Body of pancreas (tissue), 4 donors: ENCODE data around the gene BUB3. TPM values are rescaled to one million over a fixed set of nuclear protein-coding genes. Genes with fewer than 3 reads are reported as not detected.
A peak's percentile ranks its signal among the peaks of the same experiment; 100 is the strongest.

Source experiments
- ATAC-seq: fragments of 150-250 bp; one replicate; pipeline ENCODE4 v1.9.1; 2016
- DNase-seq, 4 donors: peaks; one replicate each; pipeline ENCODE4 v3.0.0-alpha.2; 2019
- H3K27ac ChIP-seq, 4 donors: fragments of 200-600 bp; sonication (generic); 1 replicate in 3 of 4; 2 replicates in 1 of 4; pipeline versions ENCODE4 v1.5.1 to v1.6.1; 2016 to 2019; ENCODE audit warnings: mild to moderate bottlenecking in 1 of 4, mixed read lengths in 1 of 4, moderate library complexity in 1 of 4
- H3K27me3 ChIP-seq, 2 donors: fragments of 200-600 bp; sonication (generic); one replicate each; pipeline ENCODE4 v1.6.0; 2016; ENCODE audit warnings: mild to moderate bottlenecking in 1 of 2
- H3K36me3 ChIP-seq, 2 donors: fragments of 200-600 bp; sonication (generic); replicated peaks in 1 of 2; 2 replicates each; pipeline ENCODE4 v1.5.1; 2016; ENCODE audit warnings: low read depth in 2 of 2; ENCODE audit not compliant: insufficient read depth in 1 of 2
- H3K4me1 ChIP-seq: fragments of 200-600 bp; sonication (generic); one replicate; pipeline ENCODE4 v1.6.0; 2016
- H3K4me3 ChIP-seq, 2 donors: fragments of 200-600 bp; sonication (generic); 1 replicate in 1 of 2; 2 replicates in 1 of 2; pipeline ENCODE4 v1.5.1; 2016 to 2019
- H3K9me3 ChIP-seq, 3 donors: fragments of 200-600 bp; sonication (generic); 1 replicate in 2 of 3; 2 replicates in 1 of 3; pipeline ENCODE4 v1.5.1; 2016
- POLR2A ChIP-seq, 3 donors: fragments of 450-650 bp; IDR thresholded peaks; one replicate each; pipeline ENCODE4 v1.6.1; 2016; ENCODE audit warnings: antibody characterized with exemption in 3 of 3, mild to moderate bottlenecking in 2 of 3
- WGBS, 2 donors: methylation state at CpG; one replicate each; pipeline ENCODE4 v1.1.5; 2017; 5-methylcytosine and 5-hydroxymethylcytosine counted together
- intact Hi-C: fragments of 100-400 bp; cut with DNase I; formaldehyde crosslinking; loops from one replicate; pipeline ENCODE4 v1.15.1; 2023
- total RNA-seq, 2 donors: library from RNA; depleted of rRNA; stranded (reverse); fragments of >200 nt; gene quantifications; one replicate each; pipeline ENCODE4 v1.1.0, GENCODE V29; 2016
- TF ChIP-seq, protein P1 (sequence below), 7 experiments: fragments of 450-650 bp in 4 of 7; fragments of 200-600 bp in 3 of 7; sonication (generic) in 3 of 7; IDR thresholded peaks; one replicate each; pipeline ENCODE4 v1.5.1; 2016 to 2019; ENCODE audit warnings: antibody characterized with exemption in 7 of 7

Gene BUB3
- total RNA-seq, 2 donors from 2014 or later, result 39.4 to 51.1 TPM

DNA sequence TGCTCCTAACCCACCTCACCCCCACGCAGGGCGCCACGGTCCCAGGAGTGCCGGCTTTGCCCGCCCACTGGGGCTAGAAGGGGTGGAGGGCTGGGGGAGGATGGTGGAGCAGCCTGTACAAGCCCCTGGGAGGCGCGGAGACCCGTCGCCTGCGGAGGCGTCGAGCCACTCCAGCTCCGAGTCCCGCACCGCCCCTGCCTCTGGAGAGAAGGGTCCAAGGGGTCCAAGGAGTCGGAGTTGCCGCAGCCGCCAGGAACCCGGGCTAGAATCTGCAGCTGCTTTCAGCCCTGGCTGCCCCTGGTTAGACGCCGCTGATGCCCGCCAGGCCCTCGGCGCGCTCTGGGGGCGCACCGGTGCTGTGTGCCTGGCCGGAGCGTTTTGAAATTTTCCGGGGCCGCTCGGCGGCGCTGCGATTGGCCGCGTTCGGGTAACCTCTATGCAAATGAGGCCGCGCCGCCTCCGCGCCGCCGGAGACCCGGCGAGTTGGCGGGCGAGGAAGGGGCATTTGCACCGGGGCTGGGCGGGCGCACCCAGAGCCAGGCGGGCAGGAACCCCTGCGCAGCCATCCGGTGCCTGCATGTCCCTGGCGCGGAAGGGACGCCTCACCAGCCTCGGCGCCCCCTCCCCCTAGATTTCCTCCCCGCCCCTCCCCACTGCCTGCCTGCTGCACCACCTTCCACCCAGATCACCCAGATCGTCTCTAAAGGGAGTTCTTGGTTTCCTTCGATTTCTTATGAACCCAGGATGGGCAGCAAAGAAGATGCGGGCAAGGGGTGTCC is 6.4 kb upstream of the BUB3 start, which contains the start of gene HMX2:
TSS of gene HMX2 (plus strand) at position 502 of the 779 bp plus-strand sequence. CDS start at position 745, 243 bp downstream.
- intact Hi-C loops, result no loop called here
- H3K36me3 ChIP-seq, result no peaks in the 10 kb centered on the region
- H3K9me3 ChIP-seq, result peaks cover 0 to 2% (median 0%) of the 10 kb centered on the region in 3 donors
- H3K4me3 ChIP-seq, result no peak within 1 kb of the TSS
- TF ChIP-seq, protein P1, sequence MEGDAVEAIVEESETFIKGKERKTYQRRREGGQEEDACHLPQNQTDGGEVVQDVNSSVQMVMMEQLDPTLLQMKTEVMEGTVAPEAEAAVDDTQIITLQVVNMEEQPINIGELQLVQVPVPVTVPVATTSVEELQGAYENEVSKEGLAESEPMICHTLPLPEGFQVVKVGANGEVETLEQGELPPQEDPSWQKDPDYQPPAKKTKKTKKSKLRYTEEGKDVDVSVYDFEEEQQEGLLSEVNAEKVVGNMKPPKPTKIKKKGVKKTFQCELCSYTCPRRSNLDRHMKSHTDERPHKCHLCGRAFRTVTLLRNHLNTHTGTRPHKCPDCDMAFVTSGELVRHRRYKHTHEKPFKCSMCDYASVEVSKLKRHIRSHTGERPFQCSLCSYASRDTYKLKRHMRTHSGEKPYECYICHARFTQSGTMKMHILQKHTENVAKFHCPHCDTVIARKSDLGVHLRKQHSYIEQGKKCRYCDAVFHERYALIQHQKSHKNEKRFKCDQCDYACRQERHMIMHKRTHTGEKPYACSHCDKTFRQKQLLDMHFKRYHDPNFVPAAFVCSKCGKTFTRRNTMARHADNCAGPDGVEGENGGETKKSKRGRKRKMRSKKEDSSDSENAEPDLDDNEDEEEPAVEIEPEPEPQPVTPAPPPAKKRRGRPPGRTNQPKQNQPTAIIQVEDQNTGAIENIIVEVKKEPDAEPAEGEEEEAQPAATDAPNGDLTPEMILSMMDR (IDR thresholded peaks at IDR 0.05), result no peak
- no peak for TF ChIP-seq POLR2A (IDR thresholded peaks at IDR 0.05)
- H3K27me3 ChIP-seq, result peaks cover 0 to 69% of the 10 kb centered on the region in 2 donors
- no peak within 1 kb of the TSS for H3K27ac ChIP-seq
- H3K4me1 ChIP-seq, result peaks cover 51% of the 10 kb centered on the region
- no peak for DNase-seq
- ATAC-seq, result no peak
- WGBS, 2 donors, result 2% methylated on average over 6 to 64 of the region's 64 CpGs

DNA sequence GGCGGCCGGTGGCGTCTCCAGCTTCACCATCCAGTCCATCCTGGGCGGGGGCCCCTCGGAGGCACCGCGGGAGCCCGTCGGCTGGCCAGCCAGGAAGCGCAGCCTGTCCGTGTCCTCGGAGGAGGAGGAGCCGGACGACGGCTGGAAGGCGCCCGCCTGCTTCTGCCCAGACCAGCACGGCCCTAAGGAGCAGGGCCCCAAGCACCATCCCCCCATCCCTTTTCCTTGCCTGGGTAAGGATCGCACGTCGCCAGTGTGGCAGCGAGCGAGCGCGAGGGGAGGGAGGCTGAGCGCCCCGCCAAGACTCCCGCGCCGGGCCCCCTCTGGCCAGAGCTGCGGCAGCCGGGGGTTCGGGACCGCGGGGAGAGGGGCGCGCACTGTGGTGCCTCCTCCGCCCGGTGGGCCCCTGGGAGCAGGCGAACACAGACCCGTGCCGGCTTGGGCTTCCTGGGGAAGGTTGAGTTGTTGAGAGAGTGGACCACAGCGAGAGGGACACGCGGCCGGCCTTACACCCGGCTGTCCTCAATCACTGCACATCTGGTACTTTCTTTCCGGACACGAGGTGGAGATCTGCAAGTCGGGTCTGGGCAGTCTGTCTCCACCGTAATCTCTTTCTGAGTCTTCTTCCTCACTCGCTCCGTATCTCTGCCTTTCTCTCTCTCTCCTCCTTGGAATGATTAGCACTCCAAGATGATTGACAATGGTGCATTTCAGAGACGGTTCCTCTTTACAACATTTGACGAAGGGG is 5.6 kb upstream of the BUB3 start:
- peaks cover 51% of the 10 kb centered on the region for H3K4me1 ChIP-seq
- no peak for ATAC-seq
- WGBS, 2 donors, result 2 to 4% methylated on average over 21 to 52 of the region's 55 CpGs

DNA sequence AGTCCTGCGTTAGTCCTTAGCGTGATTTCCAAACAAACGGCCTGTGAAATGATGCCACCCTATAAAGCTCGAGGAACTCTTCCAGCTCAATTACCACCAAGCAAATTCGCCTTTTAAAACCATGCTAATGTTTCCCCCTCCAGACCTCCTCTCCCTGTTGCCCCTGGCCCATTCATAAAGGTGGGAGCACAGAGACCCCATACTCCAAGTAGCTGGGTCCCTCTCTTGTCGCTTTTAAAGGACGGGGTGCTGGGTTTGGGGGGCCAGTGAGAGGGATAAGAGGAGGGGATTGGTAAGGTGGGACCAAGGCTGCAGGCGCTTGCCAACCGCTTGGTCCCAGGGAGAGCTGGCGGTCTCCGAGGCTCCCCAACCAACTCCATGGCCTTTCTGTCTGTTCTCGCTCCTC is 5.0 kb upstream of the BUB3 start:
- TF ChIP-seq, protein P1 (IDR thresholded peaks at IDR 0.05), result no peak
- no peak for TF ChIP-seq POLR2A (IDR thresholded peaks at IDR 0.05)
- Histone ChIP-seq H3K36me3 (no peaks in the 10 kb centered on the region), H3K4me3 (no peak overlapping the region), H3K9me3 (peaks cover 0 to 2% (median 0%) of the 10 kb centered on the region in 3 donors), H3K27ac (no peak overlapping the region), H3K4me1 (peaks cover 51% of the 10 kb centered on the region), H3K27me3 (peaks cover 0 to 67% of the 10 kb centered on the region in 2 donors)
- WGBS, 2 donors, result 5 to 7% methylated on average over 8 to 12 of the region's 12 CpGs
- intact Hi-C loops, result no loop called here
- ATAC-seq (no peak), DNase-seq (no peak)

More for the DNA sequence above, 5.6 kb upstream of the BUB3 start:
- H3K4me3 ChIP-seq, result no peak overlapping the region
- H3K27ac ChIP-seq, result no peak overlapping the region
- TF ChIP-seq POLR2A (IDR thresholded peaks at IDR 0.05), result no peak
- TF ChIP-seq, protein P1 (IDR thresholded peaks at IDR 0.05), result no peak
- no peaks in the 10 kb centered on the region for H3K36me3 ChIP-seq
- intact Hi-C loops, result no loop called here
- peaks cover 0 to 67% of the 10 kb centered on the region in 2 donors for H3K27me3 ChIP-seq
- peaks cover 0 to 2% (median 0%) of the 10 kb centered on the region in 3 donors for H3K9me3 ChIP-seq
- no peak for DNase-seq

DNA sequence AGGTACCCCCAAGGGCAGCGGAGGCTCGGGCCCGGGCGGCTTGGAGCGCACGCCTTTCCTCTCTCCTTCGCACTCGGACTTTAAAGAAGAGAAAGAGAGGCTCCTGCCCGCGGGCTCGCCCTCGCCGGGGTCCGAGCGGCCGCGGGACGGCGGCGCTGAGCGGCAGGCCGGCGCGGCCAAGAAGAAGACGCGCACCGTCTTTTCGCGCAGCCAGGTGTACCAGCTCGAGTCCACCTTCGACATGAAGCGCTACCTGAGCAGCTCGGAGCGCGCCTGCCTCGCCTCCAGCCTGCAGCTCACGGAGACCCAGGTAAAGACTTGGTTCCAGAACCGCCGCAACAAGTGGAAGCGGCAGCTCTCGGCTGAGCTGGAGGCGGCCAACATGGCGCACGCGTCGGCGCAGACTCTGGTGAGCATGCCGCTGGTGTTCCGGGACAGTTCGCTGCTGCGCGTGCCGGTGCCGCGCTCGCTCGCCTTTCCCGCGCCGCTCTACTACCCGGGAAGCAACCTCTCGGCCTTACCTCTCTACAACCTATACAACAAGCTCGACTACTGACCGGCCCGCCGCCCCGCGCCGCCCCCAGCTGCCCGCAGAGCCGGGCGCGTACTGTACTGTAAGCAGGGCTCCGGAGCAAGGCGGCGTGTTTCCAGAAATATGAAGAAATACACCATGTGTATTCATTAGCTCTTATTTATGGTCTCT is 4.5 kb upstream of the BUB3 start:
- peaks cover 51% of the 10 kb centered on the region for H3K4me1 ChIP-seq

More for the DNA sequence above, 4.5 kb upstream of the BUB3 start:
- Histone ChIP-seq H3K4me3 (no peak overlapping the region), H3K36me3 (no peaks in the 10 kb centered on the region), H3K27ac (no peak overlapping the region), H3K9me3 (peaks cover 0 to 2% (median 0%) of the 10 kb centered on the region in 3 donors), H3K27me3 (peaks cover 0 to 66% of the 10 kb centered on the region in 2 donors)
- peak in 1 of 4 donors; percentile 31 for DNase-seq
- TF ChIP-seq, protein P1 (IDR thresholded peaks at IDR 0.05), result no peak
- no peak for TF ChIP-seq POLR2A (IDR thresholded peaks at IDR 0.05)
- 2 to 4% methylated on average over 14 to 76 of the region's 76 CpGs for WGBS, 2 donors
- ATAC-seq, result no peak
- intact Hi-C loops, result no loop called here
